Stomach smooth muscle (tissue), 2 donors: ENCODE data around the gene AFP.

Source experiments
- H3K27ac ChIP-seq: one replicate; pipeline ENCODE4 v1.7.0; 2013; ENCODE audit warnings: mild to moderate bottlenecking, low read length, inconsistent platforms
- H3K27me3 ChIP-seq, 2 donors: one replicate each; pipeline ENCODE4 v1.7.0; 2013; ENCODE audit warnings: low read length in 2 of 2; ENCODE audit not compliant: insufficient read depth in 2 of 2, control insufficient read depth in 1 of 2
- H3K36me3 ChIP-seq, 2 donors: one replicate each; pipeline ENCODE4 v1.7.0; 2013; ENCODE audit warnings: low read length in 2 of 2; ENCODE audit not compliant: control insufficient read depth in 2 of 2, insufficient read depth in 2 of 2
- H3K4me1 ChIP-seq: one replicate; pipeline ENCODE4 v1.7.0; 2013; ENCODE audit warnings: low read length; ENCODE audit not compliant: control insufficient read depth, insufficient read depth
- H3K4me3 ChIP-seq, 2 donors: one replicate each; pipeline ENCODE4 v1.7.0; 2013; ENCODE audit warnings: low read length in 2 of 2
- H3K9ac ChIP-seq, 2 donors: one replicate each; pipeline ENCODE4 v1.7.0; 2013; ENCODE audit warnings: low read length in 2 of 2, mild to moderate bottlenecking in 1 of 2
- H3K9me3 ChIP-seq, 2 donors: one replicate each; pipeline ENCODE4 v1.7.0; 2013; ENCODE audit warnings: low read length in 2 of 2; ENCODE audit not compliant: control insufficient read depth in 2 of 2
- donor health status: healthy.
- donor health status: Pancreatic carcinoma.

Gene AFP

DNA sequence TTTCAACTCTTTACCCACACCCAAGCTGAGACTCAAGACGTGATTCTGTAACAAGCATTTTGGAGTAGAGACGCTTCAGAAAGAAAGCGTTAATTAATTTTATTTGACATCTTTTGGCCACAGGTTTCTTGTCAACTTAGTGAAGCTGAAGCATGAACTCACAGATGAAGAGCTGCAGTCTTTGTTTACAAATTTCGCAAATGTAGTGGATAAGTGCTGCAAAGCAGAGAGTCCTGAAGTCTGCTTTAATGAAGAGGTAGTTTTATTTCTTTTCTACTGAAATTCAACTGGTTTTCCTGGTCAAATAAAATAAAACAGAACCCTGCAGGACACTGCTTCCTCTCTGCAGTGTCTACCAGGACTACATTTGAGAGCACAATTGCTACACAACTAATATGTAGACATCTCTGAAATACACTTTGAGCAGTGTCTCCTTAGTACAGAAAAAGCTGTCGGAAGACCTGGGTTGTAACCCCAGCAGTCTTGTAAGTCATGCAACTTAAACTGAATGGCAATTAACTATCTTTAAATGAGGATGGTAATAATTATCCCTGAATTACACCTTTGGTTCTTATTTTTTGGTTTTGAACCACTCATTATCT is 65.7 kb downstream of the AFP start:
- no peaks in the 10 kb centered on the region for H3K4me1 ChIP-seq
- no peaks in the 10 kb centered on the region for H3K27me3 ChIP-seq
- no peak overlapping the region for H3K27ac ChIP-seq
- H3K4me3 ChIP-seq: no peak overlapping the region
- no peaks in the 10 kb centered on the region for H3K9me3 ChIP-seq
- H3K36me3 ChIP-seq: no peaks in the 10 kb centered on the region
- no peak overlapping the region for H3K9ac ChIP-seq

DNA sequence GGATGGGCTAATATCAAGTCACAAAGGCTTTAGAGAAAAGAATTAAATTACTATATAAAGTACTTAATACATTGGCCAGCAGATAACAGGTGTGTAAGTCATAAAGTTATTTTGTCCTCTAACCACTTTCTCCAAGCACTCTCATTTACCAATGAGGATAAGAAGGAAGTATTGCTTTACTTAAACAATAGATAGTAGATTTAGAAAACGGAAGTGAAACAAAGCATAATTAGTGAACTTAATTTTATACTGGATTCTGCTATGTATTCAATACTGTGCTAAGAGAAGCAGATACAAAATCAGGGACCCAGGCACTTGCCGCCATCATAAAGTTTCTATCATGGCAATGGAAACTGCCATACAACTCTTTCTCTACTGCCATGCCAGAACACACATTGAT is 69.5 kb downstream of the AFP start:
- no peak overlapping the region for H3K4me3 ChIP-seq
- no peak overlapping the region for H3K27ac ChIP-seq
- H3K27me3 ChIP-seq: no peaks in the 10 kb centered on the region
- H3K9ac ChIP-seq: no peak overlapping the region
- no peaks in the 10 kb centered on the region for H3K4me1 ChIP-seq
- H3K36me3 ChIP-seq: no peaks in the 10 kb centered on the region
- no peaks in the 10 kb centered on the region for H3K9me3 ChIP-seq
